ENCODE data around the gene AZI2.

The AZI2 gene

DNA sequence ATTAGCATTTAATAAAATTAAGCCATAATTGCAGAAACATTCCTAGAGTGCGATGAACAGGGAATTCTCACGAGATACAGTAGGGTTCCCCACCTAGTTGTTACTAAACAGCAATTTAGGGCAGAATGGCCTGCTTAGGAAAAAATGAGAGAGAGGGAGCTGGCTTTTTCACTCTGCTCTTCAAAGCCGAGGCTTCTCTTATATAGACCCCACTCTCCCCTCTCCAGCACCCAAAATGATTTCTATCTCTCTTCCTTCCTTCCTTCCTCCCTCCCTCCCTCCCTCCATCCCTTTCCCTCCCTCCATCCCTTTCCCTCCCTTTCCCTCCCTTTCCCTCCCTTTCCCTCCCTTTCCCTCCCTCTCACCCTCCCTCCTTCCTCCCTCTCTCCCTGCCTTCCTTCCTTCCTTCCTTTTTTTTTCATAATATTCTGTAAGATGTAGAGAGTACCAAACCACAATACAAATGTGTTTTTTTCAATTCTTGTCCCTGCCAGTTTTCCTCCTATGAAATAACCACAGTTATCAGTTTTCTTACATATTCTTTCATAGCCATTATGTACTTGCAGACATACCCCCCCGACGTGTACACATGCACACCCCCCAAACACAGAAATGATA lies 48.2 kb downstream of the AZI2 start:
- DNase-seq: no peak

DNA sequence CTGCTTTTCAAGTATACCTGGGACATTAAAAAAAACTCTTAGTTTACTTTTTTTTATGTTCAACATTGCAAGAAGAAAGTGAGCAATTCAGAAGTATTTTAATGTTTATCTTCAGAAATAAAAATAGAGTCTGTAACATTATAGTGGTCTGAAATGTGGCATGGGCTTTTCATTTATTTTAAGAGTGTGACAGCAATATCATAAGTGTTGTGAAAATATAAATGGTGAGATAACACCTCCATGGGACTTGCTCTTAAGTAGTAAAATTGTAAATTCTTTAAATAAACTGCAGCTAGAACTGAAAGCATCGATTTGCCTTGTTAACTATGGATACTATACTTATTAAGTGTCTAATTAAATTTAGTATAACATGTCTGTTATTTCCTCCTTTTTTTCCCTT lies 48.9 kb downstream of the AZI2 start:
- DNase-seq: no peak

DNA sequence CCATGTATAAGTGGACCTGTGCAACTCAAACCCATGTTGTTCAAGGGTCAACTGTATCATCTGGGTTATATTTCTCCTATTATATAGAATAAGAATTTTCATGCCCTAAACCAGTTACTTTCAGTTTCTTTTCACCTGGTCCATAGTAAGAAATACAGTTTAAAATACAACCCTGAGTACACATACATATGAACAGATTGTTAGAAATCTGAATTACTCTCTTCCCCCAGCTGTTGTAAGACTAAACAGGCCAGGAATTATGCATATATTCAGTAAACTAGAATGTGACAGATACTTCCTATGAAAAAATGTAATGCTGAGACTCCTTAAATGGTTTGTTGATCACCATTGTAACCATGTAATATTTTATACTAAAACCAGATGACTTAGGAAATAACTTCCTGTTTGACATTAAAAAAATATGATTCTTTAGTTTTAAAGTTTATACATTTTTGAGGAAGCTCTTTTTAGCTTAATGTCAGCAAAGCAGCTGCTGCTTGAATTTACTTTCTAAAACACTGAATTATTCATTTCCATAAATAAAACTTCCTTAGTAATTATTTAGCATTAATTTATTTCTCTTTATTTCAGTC lies 52.6 kb downstream of the AZI2 start:
- no peak for DNase-seq

DNA sequence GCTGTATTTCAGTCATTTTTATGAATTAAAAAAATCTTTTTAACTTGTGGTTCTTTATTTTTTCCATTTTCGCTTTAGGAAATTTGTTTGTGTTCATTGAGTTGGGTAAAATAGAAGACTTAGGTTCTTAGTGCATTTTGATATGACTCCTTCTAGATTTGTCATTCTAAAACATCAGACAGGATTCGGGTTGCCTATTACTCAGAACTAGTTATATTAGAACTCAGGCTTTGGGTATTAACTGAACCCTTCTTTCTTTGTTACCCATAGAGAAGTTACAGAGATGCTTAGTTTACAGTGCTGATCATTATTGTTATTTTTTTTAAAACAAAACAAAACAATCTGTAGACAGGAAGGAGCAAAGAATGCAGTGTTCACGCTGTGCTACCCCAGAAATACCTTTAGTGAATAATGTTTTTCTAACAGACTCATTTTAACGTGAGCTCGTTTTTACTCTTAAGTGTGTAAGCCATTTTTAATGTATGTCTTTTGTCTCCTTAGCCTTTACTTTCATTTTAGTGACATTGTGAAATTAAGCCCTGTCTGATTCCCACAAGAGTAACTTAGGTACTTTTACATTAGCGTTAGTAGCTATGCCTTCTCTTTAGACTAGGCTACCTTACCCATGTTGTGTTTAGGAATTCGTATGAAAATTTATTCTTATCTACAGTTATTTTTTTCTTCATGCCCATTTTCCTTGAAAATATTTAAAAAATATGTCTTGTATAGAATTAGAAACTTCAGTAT lies 53.8 kb downstream of the AZI2 start:
- DNase-seq: no peak

DNA sequence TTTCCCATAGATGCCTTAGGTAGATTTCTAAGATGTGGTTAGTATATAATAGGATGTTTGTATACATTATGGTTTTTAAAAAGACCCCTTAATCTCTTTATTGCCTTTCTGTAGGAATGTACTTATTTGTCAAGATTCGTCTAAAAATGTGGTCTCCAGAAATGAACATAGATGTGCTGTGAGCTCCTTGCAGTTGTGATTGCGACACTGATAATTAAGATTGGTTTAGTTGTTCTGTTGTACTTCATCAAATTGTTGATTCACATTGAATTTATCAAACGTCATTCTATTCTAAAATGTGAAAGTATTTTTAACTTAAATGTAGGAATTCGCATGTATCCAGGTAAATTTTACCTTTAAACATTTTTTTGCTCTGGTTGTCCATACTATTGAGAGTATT lies 56.0 kb downstream of the AZI2 start:
- no peak for DNase-seq

DNA sequence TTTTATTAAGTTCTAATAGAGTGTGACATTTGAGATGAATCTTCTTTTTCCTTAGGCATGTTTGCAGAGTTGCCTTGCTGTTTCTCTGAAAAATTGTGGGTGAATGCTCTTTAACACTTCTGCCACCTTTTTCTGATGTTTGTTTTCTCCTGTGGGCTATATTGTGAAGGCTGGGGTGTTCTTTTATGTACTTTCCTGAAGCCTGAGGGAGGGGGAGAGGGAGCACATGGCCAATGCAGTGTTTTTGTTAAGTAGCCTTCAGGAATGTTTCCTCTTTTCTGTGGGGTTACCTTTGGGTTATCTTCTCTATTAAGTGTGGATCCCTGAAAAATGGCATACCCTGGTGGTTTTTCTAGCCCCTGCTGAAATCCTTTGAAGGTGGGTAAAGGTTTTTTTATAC lies 57.0 kb downstream of the AZI2 start:
- DNase-seq: no peak

DNA sequence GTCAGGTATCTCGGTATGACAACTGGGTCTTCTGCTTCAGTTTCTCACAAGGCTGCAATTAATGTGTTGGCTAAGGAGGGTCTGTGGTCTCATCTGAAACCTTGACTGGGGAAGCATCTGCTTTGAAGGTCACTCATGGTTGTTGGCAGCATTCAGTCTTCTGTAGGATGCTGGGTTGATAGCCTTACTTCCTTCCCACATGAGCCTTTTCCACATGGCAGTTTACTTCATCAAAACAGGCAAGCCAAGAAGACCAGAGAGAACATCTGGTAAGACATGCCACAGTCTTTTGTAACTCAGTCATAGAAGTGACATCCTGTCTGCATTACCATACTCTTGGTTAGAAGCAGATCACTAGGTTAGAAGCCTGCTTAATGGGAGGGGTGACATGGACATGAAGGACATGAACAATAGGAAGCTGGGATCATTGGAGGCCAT lies 57.7 kb downstream of the AZI2 start:
- no peak for DNase-seq

DNA sequence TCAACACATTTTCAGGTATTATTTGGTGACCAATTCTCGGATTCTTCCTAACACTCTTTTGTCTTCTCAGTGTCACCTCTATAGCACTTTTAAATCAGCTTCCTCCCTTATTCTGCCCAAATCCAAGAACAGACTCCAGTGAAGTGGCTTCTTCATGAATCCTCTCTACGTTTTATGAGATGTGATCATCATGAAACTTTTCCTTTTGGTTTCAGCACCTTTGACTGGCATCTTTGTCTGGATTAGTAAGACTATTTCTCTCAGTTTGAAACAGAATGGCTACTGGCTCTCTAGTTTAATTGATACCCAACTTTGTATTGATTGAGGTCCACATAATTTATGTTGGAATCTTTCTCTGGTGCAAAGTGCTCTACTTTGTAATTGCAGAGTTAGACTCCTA lies 61.6 kb downstream of the AZI2 start:
- DNase-seq: no peak

DNA sequence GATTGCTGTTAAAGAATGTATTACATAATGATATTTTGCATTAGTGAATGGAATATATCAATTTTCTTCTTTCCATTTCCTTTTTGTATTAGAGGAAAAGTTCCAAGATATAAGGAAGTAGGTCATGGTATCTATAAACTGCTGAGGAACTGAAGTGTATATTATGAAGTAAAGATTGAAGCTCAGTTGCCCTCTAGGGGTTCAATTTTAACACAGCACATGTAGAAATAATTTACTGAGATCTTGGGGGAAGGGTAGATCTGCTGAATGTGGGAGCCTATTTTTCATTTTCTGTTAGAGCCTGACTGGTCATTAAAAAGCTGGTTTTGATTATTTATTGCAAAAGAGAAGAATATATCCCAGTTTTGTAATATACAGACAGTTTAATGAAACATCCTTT lies 62.0 kb downstream of the AZI2 start:
- DNase-seq: peak; percentile 19

DNA sequence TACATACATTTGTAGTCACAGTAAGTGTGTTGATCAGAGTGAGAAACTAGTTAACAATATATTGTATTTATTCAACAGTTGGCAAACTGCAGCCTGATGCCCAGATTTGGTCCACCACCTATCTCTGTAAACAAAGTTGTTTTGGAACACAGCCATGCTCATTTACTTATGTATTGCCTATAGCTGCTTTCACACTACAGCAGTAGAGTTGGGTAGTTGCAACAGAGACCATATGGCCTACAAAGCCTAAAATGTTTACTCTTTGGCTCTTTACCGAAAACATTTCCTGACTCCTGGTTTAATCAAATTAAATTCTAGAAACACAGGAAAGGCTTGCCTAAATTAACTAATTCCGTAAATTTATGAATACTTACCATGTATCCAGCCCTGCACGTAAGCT lies 67.8 kb downstream of the AZI2 start:
- no peak for DNase-seq

DNA sequence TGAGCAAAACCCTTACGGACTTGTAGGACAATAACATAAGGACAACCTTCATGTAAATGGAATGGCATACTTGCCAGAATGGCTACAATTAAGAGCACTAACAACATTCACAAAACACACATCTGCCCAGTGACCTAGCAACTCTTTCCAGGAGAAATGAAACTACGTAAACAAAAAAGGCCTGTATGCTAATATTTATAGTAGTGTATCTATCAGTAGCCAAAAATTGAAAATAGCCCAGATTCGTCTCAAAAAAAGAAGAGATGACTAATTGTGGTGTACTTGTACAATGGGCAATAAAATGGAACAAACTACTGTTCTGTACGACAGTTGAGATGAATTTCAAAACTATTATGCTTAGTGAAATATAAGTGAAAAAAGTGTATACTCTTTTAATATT lies 68.9 kb downstream of the AZI2 start:
- no peak for DNase-seq

DNA sequence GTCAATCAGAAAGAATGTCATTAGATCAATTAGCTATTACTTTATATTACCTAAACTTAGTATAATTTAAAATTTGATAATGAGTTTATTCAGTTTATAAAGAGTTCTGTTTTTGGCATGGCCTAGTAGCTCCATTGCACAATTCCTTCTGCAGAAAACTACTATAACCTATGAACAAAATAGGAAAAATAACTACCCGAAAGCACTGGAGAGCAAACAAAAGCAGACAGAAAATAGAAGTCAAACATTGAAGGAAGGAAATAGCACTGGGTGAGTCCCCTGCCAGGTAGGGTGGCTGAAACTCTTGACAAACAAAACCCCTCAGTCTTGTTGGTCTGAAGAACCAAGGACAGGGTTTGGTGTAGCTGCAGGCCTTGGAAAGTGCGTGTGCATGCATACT lies 69.7 kb downstream of the AZI2 start:
- DNase-seq: no peak

DNA sequence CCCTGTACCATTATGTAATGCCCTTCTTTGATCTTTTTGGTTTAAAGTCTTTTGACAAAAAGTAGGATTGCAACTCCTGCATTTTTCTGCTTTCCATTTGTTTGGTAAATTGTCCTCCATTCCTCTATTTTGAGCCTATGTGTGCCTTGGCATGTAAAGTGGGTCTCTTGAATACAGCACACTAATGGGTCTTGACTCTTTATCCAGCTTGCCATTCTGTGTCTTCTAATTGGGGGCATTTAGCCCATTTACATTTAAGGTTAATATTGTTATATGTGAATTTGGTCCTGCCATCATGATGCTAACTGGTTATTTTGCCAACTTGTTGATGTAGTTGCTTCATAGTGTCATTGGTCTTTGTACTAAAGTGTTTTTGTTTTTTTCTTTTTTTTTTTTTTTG lies 74.8 kb downstream of the AZI2 start:
- no peak for DNase-seq

Measured in DMS 273 treated with DMSO at 0.1 percent for 48 hours (cell line).